Neural progenitor cell (in vitro differentiated cells): ENCODE results near the gene COLEC11. TPM values are rescaled to one million over a fixed set of nuclear protein-coding genes. Genes with fewer than 3 reads are reported as not detected.

Experiments
- DNase-seq: peaks from one replicate; pipeline ENCODE4 v3.0.0-alpha.2; 2016; ENCODE audit warnings: low spot score
- H2AFZ ChIP-seq: fragments of 200-600 bp; sonication (generic); replicated peaks from 2 replicates; pipeline ENCODE4 v1.6.1; 2016; ENCODE audit warnings: antibody characterized with exemption
- H3F3A ChIP-seq: fragments of 200-600 bp; sonication (generic); 2 replicates; pipeline ENCODE4 v1.6.1; 2016; ENCODE audit warnings: antibody characterized with exemption, low read depth
- H3K27ac ChIP-seq: fragments of 200-600 bp; sonication (generic); 2 replicates; pipeline ENCODE4 v1.5.1; 2016; ENCODE audit warnings: mild to moderate bottlenecking
- H3K27me3 ChIP-seq: fragments of 200-600 bp; sonication (generic); 2 replicates; pipeline ENCODE4 v1.6.1; 2016; ENCODE audit warnings: mild to moderate bottlenecking, moderate library complexity
- H3K36me3 ChIP-seq: fragments of 200-600 bp; sonication (generic); 2 replicates; pipeline ENCODE4 v1.5.1; 2016
- H3K4me1 ChIP-seq: fragments of 200-600 bp; sonication (generic); 2 replicates; pipeline ENCODE4 v1.6.1; 2016; ENCODE audit warnings: mixed run types
- H3K4me2 ChIP-seq: fragments of 200-600 bp; sonication (generic); 2 replicates; pipeline ENCODE4 v1.6.1; 2016
- H3K4me3 ChIP-seq: fragments of 200-600 bp; sonication (generic); 2 replicates; pipeline ENCODE4 v1.5.1; 2016
- H3K79me2 ChIP-seq: fragments of 200-600 bp; sonication (generic); 2 replicates; pipeline ENCODE4 v1.6.1; 2016; ENCODE audit warnings: low read depth
- H3K9ac ChIP-seq: fragments of 200-600 bp; sonication (generic); 2 replicates; pipeline ENCODE4 v1.6.1; 2016
- H3K9me3 ChIP-seq: fragments of 200-600 bp; sonication (generic); 2 replicates; pipeline ENCODE4 v1.5.1; 2016; ENCODE audit warnings: low read depth
- H4K20me1 ChIP-seq: fragments of 200-600 bp; sonication (generic); 2 replicates; pipeline ENCODE4 v1.6.1; 2016; ENCODE audit warnings: low read depth
- H3K27ac Mint-ChIP-seq: 3 replicates; pipeline ENCODE4 v1.8.0; 2021; ENCODE audit warnings: mixed read lengths
- H3K27me3 Mint-ChIP-seq: 2 replicates; pipeline ENCODE4 v1.8.0; 2022; ENCODE audit warnings: low read depth, mild to moderate bottlenecking, inconsistent platforms, moderate library complexity, mixed read lengths; ENCODE audit not compliant: insufficient read depth
- H3K36me3 Mint-ChIP-seq: 3 replicates; pipeline ENCODE4 v1.8.0; 2021; ENCODE audit warnings: mixed read lengths
- H3K4me1 Mint-ChIP-seq: 3 replicates; pipeline ENCODE4 v1.8.0; 2021; ENCODE audit warnings: mixed read lengths
- H3K4me3 Mint-ChIP-seq: 3 replicates; pipeline ENCODE4 v1.8.0; 2021; ENCODE audit warnings: mild to moderate bottlenecking, moderate library complexity, mixed read lengths
- H3K9me3 Mint-ChIP-seq: 3 replicates; pipeline ENCODE4 v1.8.0; 2020; ENCODE audit warnings: mixed read lengths
- EZH2 ChIP-seq: fragments of 200-600 bp; sonication (generic); IDR thresholded peaks from 2 replicates; pipeline ENCODE4 v1.6.1; 2017; ENCODE audit warnings: antibody characterized with exemption, mild to moderate bottlenecking, moderate library complexity
- EZH2phosphoT487 ChIP-seq: fragments of 200-600 bp; sonication (generic); IDR thresholded peaks from 2 replicates; pipeline ENCODE4 v1.6.1; 2017; ENCODE audit warnings: antibody characterized with exemption
- total RNA-seq: library from RNA; depleted of rRNA; stranded (reverse); fragments of >200 nt; gene quantifications from 2 replicates; pipeline ENCODE4 v1.2.3, GENCODE V29; 2015; ENCODE audit warnings: low replicate concordance
- TF ChIP-seq, protein P1 (sequence below): fragments of 200-600 bp; sonication (generic); IDR thresholded peaks from 2 replicates; pipeline ENCODE4 v1.5.1; 2017; ENCODE audit warnings: antibody characterized with exemption, mild to moderate bottlenecking

Gene COLEC11
- total RNA-seq, 1 donor from 2014 or later, result not detected

DNA sequence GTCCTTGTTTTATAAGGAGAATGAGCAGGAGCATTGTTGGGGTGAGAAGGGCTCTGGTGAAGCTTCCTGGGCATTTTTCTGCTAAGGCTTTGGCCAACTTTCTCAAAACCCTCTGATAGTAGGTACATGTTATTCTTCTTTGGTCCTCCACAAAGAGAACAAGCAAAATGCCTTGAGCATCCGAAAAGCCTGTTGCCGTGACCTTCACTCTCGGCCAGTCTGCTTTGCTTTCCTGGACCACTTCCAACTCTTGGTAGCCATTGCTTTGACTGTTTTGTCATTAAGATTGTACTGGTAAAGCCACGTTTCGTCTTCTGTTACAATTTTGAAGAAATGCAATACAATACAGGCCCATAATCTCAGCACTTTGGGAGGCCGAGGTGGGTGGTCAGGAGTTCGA, 35.7 kb downstream of the COLEC11 start:
- H3F3A ChIP-seq, result no peaks in the 10 kb centered on the region
- H3K27me3 ChIP-seq, result no peaks in the 10 kb centered on the region
- H3K27ac ChIP-seq, result no peak overlapping the region
- no peaks in the 10 kb centered on the region for H3K9me3 ChIP-seq
- H4K20me1 ChIP-seq, result no peaks in the 10 kb centered on the region
- Mint-ChIP-seq H3K4me3 (no peak overlapping the region), H3K36me3 (no peaks in the 10 kb centered on the region), H3K27ac (no peak overlapping the region), H3K27me3 (peaks cover 11% of the 10 kb centered on the region), H3K4me1 (peaks cover 6% of the 10 kb centered on the region), H3K9me3 (no peaks in the 10 kb centered on the region)
- no peak overlapping the region for H3K9ac ChIP-seq
- H3K79me2 ChIP-seq, result no peaks in the 10 kb centered on the region
- no peaks in the 10 kb centered on the region for H3K36me3 ChIP-seq
- no peak for DNase-seq
- H3K4me3 ChIP-seq, result no peak overlapping the region
- no peak overlapping the region for H2AFZ ChIP-seq
- no peak overlapping the region for H3K4me2 ChIP-seq
- no peak for TF ChIP-seq EZH2phosphoT487
- no peak for TF ChIP-seq EZH2
- TF ChIP-seq, protein P1, sequence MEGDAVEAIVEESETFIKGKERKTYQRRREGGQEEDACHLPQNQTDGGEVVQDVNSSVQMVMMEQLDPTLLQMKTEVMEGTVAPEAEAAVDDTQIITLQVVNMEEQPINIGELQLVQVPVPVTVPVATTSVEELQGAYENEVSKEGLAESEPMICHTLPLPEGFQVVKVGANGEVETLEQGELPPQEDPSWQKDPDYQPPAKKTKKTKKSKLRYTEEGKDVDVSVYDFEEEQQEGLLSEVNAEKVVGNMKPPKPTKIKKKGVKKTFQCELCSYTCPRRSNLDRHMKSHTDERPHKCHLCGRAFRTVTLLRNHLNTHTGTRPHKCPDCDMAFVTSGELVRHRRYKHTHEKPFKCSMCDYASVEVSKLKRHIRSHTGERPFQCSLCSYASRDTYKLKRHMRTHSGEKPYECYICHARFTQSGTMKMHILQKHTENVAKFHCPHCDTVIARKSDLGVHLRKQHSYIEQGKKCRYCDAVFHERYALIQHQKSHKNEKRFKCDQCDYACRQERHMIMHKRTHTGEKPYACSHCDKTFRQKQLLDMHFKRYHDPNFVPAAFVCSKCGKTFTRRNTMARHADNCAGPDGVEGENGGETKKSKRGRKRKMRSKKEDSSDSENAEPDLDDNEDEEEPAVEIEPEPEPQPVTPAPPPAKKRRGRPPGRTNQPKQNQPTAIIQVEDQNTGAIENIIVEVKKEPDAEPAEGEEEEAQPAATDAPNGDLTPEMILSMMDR, result no peak
- no peaks in the 10 kb centered on the region for H3K4me1 ChIP-seq

DNA sequence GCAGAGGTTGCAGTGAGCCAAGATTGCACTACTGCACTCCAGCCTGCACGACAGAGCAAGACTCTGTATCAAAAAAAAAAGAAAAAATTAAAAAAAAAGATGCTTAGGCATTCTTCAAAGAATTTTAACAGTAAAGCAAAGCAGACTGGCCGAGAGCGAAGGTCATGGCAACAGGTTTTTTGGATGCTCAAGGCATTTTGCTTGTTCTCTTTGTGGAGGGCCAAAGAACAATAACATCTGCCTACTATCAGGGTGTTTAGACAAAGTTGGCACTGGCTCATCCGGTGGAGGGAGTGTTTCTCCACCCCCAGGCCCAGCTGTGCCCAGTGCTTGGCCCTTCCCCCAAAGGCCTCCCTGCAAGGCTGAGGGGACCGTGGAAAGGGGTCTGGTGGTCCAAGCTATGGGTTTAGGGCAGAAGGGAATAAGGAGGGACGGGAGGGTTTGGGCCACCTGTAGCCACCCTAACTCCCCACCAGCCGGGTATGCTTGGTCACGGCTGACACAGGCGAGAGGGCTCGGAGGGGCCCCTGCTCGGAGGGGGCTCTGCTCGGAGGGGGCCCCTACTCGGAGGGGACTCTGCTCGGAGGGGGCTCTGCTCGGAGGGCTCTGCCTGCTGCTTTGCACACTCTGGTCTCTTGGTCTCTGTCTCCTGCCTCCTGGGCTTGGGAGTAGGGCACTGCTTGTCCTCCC, 36.4 kb downstream of the COLEC11 start:
- H3K27ac Mint-ChIP-seq, result no peak overlapping the region
- TF ChIP-seq, protein P1, result no peak
- TF ChIP-seq EZH2 (no peak), EZH2phosphoT487 (no peak)
- H3K9me3 ChIP-seq, result no peaks in the 10 kb centered on the region

DNA sequence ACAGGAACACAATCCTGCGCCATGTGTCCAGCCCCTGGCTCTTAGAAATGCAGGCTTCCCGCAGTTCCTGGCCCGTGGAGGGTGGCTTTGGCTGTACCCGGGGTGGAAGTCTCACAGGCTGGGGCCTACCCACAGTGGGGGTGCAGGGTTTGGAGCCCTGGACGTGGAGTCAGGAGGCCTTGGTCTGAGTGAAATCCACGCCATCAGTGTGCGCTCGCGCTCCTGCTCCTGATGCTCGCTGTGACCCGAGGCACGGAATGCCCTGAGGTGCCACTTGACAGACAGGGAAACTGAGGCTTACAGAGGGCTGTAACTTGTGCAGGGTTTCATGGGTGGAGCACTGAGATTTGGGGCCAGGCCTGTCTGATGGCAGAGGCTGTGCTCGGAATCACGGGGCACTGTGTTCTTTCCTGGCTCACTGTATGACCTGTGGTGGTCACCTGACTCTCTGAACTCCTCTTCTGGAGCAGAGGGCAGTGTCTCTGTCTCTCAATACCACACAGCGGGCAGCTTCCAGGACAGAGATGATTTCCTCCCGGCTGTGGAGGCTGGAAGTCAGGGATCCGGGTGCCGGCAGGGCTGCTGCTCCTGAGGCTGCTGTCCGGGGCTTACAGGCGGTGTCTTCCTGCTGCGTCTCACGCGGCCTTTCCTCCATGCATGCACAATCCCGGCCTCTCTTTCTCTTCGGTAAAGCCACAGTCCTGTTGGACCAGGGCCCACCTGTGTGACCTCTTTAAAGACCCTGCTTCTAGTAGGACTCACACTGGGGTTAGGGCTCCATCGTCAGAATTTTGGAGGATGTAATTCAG, 37.1 kb downstream of the COLEC11 start:
- no peaks in the 10 kb centered on the region for H3K27me3 ChIP-seq

More for the DNA sequence above, 36.4 kb downstream of the COLEC11 start:
- Mint-ChIP-seq H3K4me3 (no peak overlapping the region), H3K4me1 (peaks cover 8% of the 10 kb centered on the region), H3K9me3 (no peaks in the 10 kb centered on the region), H3K36me3 (no peaks in the 10 kb centered on the region), H3K27me3 (peaks cover 13% of the 10 kb centered on the region)
- no peak for DNase-seq
- H3K9ac ChIP-seq, result no peak overlapping the region
- no peaks in the 10 kb centered on the region for H3K36me3 ChIP-seq
- H3F3A ChIP-seq, result no peaks in the 10 kb centered on the region
- no peaks in the 10 kb centered on the region for H4K20me1 ChIP-seq
- H3K27ac ChIP-seq, result no peak overlapping the region
- H3K79me2 ChIP-seq, result no peaks in the 10 kb centered on the region
- H3K4me2 ChIP-seq, result no peak overlapping the region
- no peak overlapping the region for H3K4me3 ChIP-seq
- H3K4me1 ChIP-seq, result no peaks in the 10 kb centered on the region
- no peak overlapping the region for H2AFZ ChIP-seq
- no peaks in the 10 kb centered on the region for H3K27me3 ChIP-seq

More for the DNA sequence above, 37.1 kb downstream of the COLEC11 start:
- H3K4me2 ChIP-seq, result no peak overlapping the region
- Mint-ChIP-seq H3K4me3 (no peak overlapping the region), H3K27me3 (peaks cover 13% of the 10 kb centered on the region), H3K9me3 (no peaks in the 10 kb centered on the region), H3K4me1 (peaks cover 9% of the 10 kb centered on the region), H3K36me3 (no peaks in the 10 kb centered on the region), H3K27ac (no peak overlapping the region)
- no peaks in the 10 kb centered on the region for H4K20me1 ChIP-seq
- H3K4me1 ChIP-seq, result no peaks in the 10 kb centered on the region
- H3F3A ChIP-seq, result no peaks in the 10 kb centered on the region
- no peaks in the 10 kb centered on the region for H3K36me3 ChIP-seq
- no peak overlapping the region for H3K4me3 ChIP-seq
- DNase-seq, result no peak
- H3K79me2 ChIP-seq, result no peaks in the 10 kb centered on the region
- H2AFZ ChIP-seq, result no peak overlapping the region
- no peaks in the 10 kb centered on the region for H3K9me3 ChIP-seq
- no peak for TF ChIP-seq EZH2
- TF ChIP-seq EZH2phosphoT487, result no peak
- TF ChIP-seq, protein P1, result no peak
- no peak overlapping the region for H3K9ac ChIP-seq
- no peak overlapping the region for H3K27ac ChIP-seq
